Suppressor macrophage treated with lipopolysaccharide for 4 hours (primary cell): ENCODE data around the gene TMEM169.

Source experiments
- DNase-seq: peaks from one replicate; pipeline ENCODE4 v3.0.0-alpha.2; 2020

Gene TMEM169, protein sequence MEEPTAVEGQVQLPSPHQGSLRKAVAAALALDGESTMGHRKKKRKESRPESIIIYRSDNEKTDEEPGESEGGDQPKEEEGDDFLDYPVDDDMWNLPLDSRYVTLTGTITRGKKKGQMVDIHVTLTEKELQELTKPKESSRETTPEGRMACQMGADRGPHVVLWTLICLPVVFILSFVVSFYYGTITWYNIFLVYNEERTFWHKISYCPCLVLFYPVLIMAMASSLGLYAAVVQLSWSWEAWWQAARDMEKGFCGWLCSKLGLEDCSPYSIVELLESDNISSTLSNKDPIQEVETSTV

DNA sequence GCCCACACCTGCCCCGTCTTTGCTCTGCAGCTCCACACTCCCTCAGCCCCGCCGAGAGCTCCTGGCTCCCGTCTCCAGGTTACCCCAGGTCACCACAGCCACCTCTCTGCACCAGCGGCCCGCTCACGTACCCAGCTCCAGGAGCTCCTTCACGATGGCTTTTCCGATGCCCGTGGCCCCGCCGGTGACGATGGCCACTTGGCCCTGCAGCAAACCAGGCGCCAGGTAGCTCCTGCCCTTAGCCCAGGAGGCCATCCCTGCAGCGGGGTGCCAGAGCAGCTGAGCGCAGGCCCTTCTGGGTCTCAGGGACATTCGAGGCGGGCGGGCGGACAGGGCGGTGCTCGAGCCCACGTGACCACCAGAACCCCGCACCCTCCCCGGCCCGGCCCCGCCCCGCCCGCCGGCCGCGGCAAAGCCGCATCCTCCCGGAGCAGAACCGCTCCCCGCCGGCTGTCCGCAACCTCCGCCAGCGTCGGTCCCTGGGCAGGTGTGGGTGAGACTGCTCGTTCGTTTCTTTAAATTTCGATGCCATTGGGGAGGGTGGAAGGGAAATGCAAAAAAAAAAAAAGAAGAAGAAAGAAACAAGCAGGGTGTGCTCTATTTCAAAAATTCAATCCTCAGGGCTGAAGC, at the start of gene TMEM169, which contains the start of gene PECR:
Gene TMEM169, plus strand, starts transcription at position 433 of the 630 bp plus-strand sequence. CDS start 14,045 bp downstream, outside the sequence.
Gene PECR, minus strand, starts transcription at position 323 of the 630 bp plus-strand sequence. Its CDS starts 68 bp downstream, at position 255.
- peak; percentile 77 for DNase-seq

DNA sequence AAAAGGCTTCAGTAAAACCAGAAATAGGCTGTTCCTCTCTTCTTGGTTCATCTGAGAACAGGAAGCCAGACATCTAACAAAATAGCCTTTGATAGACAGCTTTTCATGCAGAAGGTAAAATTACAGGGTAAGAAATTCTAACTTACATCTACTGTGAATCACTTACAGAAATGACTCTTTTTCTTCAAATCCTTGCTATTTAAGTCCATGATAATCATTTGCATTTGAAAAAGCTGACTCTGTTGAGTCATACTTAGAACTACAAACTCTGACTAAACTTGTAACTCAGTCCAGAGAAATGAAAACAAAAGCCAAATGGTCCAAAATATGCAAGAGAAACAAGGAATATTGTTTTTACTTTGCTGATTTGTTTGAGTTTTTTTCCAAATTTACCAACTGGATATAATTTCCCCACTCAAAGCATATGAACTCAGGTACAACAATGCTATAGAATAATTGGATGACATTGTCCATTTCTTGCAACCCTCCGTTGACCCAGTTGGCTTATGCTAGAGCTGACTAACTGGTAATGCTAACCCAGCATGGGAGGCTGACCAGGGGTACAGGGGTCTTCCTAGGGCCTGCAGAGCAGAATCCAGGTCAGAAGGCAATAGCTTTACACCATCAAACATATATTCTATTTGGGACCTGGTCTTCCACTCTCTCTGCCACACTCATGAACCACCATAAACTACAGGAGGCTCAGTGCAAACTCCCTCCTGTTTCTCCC, 49.6 kb upstream of the TMEM169 start:
- DNase-seq = peak; percentile 72

DNA sequence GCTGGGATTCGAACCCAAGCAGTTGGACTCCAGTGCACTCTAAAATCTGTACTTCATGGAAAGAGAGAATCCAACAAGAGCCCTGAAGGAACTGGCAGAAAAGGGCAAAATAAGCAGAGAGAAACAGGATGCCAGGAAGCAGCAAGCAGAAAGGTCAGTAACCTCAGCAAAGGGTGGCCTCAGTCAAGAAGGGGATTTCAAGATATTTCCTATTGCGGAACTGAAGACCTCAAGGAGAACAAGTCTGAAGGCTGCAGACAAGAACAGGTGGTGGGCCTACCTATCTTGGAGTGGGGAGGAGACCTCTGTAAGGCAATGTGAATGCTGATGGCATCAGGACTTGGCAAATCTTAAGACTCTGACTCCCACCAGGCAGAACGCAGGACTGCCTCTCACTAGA, 48.3 kb upstream of the TMEM169 start:
- no peak for DNase-seq

DNA sequence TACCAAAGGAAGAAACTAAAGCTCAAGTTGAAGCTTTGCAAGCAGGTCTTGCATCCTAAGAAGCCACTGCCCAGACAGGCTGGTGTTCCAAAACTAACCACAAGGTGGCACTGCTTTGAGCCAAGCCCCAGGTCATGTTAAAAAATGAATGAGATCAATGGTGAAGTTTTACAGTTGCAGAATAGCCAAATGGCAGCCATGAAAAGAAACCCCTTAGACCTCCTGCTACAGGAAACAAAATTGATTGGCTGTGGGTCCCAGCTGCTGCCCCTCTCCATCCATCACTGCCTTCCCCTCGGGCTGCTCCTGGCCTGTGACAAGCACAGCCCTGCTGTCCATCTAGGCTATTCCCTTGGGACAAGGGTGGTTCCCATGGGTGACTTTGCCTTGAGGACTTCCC, 47.7 kb upstream of the TMEM169 start:
- DNase-seq = peak; percentile 83

DNA sequence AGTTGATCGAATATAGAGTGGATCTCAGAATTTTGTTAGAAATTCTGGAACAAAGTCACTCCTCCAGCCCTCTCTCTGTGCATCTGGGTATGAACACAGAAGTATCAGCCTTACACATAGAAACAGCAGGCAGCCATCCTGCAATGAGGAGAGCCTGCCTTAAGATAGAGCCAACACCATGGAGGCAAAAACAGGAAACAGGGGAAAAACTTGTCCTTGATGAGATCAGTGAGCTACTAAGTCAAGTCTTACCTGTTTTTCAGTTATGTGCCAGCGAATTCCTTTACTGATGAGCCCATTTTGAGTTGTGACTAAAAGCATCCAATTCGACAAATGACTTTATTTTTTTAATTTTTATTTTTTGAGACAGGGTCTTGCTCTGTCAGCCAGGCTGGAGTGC, 41.8 kb upstream of the TMEM169 start:
- no peak for DNase-seq

DNA sequence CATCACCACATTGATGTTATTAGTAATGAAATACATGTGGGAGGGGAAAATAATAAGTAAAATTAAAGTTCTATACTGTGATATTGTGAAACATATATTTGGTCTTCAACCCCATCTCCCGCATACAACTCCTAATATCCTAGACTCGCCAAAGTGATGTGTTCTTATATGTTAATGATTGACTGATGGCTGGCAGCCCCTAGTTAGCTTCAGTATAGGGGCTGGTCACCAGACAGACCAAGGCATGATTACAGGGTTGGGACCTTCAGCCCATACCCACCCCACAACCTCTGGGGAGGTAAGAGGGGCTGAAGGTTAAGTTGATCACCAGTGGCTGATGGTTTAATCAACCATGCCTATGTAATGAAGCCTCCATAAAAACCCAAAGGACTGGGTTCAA, 40.3 kb upstream of the TMEM169 start:
- DNase-seq = no peak

DNA sequence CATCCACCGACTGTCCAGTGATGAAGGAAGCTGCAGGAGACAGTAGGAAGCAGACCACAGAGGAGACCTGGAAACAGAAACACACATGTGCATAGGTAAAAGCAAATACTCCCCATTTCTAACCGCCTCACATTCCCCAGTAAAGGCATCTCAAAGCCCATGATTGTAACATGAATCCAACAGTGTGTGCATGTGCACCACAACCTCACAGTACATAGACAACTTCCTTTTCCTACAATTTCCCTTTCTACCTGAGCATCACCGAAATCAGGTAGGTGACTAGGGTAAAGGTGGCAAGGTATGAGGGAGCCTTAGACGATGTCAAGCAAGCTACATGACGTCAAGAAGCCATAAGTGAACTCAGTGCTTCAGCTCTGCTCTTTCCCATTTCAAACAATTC, 37.8 kb upstream of the TMEM169 start:
- DNase-seq = no peak

DNA sequence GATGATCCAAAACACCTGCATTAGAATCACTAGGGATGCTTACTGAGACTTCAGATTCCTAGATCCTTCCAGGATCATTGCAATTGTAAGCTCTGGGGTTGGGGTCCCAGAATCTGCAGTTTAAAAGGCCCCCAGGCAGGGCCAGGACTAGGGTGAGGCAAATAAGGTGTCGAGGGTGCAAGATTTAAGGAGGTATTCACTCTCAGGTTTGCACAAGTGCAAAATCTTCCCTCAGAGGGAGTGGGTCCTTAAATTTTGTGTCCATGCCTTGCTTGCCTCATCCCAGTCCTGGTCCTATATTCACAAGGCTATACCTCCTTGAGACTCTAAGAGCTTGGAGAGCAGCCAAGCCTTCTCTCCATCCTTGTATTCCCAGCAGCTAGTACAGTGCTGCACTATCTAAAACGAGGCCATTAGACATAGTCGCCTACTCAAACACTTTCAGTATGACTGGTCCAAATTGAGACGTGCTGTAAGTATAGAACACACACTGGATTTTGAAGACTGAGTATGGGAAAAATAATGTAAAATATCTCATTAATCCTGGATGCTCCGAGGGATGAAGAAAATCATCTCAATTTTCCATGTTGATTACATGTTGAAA, 36.7 kb upstream of the TMEM169 start:
- no peak for DNase-seq

DNA sequence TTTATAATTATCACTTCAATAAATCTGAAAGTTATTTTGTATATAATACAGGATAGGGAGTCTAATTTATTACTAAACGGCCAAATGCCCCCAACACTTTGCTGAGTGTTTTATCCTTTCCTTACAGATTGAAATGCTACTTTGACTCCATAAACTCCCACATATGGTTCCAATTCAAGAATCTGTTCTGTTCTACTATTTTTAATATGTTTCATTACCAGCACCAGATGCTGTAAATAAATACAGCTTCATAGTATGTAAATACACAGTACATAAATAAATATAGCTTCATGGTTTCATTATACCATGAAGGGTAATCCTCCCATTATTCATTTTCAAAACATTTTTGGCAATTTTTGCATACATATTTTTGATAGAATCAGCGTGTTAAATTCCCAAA, 34.3 kb upstream of the TMEM169 start:
- DNase-seq = no peak

DNA sequence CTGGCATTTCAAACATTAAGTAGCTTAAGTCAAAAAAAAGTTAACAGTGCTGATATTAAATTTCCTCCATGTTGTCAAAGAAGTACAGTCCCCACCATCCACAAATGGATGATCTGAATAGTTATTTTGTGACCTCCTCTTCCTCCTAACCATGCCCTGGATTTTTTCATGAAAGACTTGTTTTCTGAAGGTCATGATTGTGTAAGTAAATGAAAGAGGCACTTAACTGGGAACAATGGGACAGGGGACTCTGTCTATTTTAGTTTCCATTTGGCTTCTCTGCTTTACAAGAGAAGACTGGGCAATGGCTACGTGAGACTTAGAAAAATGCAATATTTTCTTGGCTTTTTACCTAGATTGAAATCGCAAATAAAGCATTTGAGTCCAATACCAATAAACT, 32.3 kb upstream of the TMEM169 start:
- no peak for DNase-seq

DNA sequence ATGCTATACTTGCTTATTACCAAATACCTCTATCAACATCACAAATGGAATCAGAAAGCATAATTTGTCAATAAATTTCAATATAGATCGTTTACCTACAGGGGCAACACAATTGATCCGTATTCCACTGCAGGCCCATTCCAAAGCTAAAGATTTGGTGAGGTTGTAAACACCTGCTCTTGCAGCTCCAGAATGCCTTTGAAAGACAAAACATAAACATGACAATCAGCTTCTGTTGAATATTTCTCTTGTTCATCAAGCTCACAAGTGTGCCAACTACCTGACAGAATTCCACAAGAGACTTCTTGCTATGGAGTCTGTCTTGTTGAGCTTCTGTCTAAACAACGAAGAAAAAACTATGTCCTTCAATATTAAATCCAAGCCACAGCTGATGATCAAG, 30.4 kb upstream of the TMEM169 start:
- no peak for DNase-seq

DNA sequence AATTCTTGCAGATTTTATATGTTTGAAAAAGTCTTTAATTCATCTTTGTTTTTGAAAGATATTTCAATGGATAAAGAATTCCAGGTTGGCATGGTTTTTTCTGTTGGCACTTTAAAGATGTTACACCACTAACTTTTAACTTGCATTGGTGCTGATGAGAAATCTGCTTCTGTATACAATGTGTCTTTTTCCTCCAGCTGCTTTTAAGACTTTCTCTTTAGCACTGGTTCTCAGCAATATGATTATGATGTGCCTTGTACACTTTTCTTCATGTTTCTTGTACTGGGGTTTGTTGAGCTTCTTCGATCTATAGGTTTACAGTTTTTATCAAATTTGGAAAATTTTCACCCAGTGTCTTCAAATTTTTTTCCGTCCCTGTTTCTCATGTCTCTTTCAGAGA, 29.3 kb upstream of the TMEM169 start:
- no peak for DNase-seq

DNA sequence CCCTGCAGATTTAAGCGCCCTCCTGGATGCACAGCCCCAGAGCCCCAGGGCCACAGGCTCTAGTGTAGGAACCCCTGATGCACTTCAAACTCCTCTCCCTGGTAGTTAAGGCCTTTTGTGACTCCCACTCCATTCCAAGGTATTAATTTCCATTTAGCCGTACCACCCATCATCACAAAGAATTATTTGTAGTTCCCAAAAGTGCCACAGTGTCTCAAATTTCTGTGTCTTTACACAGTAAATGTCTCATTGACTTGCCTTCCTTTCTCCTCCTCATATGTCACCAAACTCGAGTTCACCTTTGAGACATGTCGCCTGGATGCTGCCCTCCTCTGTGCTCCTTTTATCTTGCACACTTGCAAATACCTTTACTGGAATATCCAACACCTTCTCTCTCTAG, 26.0 kb upstream of the TMEM169 start:
- no peak for DNase-seq

DNA sequence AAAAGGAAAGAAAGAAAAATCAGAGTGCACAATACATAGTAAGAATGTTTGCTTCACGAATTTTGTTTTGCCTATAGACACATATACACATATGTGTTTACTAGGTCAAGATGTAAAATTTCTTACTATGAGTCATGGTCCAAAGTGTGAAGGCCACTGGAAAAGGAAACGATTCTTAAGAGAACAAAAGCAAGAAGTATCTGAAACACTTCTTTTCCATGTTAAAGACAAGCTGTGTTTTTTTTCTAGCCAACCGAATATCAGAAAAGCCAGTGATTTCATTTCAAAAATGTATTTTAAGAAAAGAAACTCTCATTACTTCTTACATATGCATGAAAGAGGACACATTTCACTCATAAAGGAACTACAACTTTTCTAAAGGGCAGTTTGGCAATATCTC, 25.0 kb upstream of the TMEM169 start:
- peak; percentile 25 for DNase-seq

DNA sequence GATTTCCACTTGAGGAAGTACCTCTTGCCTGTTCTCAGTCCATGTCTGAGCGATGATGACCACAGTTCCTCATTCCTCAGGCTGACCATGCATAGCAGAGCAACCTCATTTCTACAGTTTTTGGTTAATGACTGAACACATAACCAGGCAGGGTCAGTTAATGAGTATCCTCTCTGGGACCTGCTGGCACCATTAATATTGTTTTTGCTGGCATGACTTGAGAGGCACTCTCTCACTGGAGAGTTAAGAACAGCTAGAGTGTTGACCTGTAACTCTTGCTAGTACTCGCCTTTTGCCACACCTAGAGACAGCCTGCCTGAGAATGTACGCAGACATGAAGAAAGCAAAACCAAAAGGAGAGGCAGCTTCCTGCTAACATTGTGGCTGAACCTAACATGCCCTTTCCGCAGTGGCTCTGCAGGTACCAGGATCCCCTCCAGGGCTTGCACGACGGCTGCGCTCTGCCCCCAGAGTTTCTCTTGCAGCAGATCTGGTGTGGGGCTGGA, 24.0 kb upstream of the TMEM169 start:
- DNase-seq = peak; percentile 77

DNA sequence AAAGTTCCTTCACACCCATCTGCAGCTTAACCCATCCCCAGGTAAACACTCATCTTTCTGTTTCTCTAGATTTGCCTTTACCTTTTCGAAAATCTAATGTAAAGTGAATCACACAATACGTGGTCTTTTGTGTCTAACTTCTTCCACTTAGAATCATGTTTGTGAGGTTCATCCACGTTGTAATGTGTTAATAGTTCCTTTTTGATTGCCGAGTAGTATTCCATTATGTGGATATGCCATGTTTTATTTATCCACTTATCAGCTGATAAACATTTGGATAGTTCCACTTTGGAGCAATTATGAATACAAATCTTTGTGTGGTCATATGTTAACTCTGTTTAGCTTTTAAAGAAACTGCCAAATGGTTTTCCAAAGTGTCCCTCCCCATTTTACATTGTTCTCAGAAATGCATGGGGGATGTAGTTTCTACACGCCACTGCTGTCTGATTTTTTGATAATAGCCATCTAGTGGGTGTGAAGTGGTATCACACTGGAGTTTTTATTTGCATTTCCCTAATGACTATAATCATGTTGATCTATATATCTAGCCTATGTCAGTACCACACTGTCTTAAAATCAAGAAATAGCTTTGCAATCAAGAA, 22.4 kb upstream of the TMEM169 start:
- no peak for DNase-seq

DNA sequence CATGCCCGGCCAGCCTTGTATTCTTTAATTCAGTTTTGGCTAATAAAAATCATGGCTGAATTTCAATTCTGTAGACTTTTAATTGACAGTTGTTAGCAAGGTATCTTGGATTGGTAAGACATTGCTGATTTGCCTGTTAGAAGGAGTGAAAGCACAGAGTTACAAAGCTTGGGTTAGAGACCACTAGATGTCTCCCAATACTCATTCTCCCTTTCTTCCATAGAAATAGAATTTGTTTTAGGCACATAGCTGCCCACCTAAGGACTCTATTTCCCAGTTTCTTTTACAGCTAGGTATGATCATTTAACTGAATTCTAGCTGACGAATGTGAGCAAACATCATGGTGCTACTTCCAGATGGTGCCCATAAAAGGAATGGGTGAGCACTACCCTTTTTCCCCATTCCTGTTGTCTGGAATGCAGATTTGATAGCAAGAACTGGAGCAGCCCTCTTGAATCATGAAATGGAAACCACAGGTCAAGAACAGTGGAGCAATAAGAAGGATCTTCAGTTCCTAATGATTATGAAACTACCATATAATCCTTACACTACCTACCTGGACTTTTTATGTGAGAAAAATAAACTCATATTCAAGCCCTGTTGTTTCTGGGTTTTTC, 17.6 kb upstream of the TMEM169 start:
- no peak for DNase-seq

DNA sequence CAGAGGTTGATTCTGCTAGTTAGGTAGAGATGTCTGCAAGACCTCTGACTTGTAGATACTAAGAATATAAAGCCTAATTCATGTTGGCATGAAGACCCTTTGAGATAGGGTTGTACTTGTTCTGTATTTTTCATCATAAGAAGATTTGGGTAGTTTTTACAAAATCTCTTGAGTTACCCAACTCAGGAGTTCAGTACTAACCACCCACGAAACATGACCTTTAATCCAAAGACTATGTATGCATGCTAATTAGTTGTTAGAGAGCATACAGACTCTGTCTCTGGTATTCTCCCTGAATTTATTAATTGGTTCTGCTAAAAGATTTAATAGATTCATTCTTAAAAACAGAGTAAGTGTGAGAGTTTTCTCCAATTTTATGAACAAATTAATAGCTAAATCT, 17.1 kb upstream of the TMEM169 start:
- DNase-seq = no peak

DNA sequence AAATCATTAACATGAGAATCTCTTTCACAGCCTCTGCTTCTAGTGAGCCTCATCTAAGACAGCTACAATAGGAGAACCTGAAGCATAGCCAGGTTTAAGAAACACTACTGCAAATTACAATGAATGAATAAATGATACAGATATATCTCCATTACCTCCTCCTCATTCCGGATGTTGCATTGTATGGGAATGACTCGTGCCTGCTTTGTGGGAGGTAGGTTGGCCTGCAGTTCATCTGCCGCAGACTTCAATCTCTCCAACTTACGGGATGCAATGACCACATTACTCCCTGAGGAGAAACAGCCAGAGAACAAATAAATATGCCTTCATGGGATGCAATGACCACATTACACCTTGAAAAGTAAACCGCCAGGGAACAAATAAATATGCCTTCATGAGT, 15.5 kb upstream of the TMEM169 start:
- no peak for DNase-seq

DNA sequence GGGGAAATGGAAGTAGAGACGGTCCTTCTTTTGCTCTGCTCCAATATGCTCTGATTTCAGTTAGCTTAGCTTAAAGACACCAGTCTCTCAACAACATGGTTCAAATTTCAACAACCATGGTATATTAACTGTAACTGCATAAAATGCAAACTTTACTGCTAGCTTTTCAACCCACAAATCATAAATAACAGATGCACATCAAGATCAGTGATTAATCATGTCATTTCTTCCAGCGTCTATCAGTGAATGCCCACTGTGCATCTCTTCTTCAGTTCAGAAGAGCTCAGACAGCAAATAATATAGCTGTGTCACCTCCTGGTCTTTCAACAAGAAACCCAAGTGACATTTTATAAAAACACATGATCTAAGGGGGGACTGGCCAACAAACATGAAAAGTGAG, 12.7 kb upstream of the TMEM169 start:
- DNase-seq = no peak

DNA sequence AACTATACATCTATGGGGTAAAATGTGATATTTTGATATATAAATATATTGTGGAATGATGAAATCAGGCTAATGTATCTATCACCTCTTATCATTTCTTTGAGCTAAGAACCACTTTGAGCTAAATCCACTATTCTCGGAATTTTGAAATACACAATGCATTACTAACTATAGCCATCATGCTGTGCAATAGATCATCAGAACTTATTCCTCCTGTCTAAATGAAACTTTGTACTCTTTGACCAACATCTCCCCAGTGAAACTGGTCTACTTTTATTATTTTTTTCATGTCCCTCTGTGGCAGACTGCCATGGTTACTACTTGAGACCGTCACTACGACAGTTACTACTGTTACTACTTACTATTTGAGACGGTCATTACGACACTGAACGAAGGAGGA, 11.5 kb upstream of the TMEM169 start:
- DNase-seq = no peak

DNA sequence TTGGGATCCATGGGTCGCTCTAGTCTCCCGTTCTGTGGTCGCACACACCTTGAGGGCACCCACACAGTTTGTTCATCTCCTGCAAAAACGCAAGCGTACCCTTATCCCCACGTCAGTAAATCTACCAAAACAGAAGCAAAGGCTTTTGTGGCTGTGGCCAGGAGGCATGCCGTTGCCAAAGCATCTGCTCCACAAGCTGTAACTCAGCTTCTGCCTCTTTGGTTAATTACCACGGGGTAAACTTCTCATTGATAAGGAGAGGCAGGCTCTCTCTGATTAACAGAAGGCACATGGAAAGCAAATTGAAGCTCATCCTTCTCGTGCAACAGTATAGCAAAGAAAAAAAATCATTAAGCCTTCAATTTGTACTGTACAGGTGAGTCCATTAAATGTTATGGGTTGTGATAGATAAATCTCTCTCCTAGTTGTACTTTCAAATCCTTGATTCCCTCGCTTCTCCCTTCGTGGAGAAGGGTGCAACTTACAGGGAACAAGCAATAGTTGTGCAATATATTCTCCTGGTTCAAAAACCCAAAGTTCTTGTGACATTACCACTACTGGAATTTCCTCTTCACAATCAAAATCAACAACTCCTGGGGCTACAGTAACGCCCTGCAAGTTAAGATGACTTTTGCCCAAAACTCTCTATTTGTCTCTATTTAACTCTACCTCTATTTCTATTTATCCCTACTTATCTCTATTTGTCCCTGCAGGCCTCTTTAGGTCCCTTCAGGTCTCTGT, 10.4 kb upstream of the TMEM169 start:
- DNase-seq = no peak
